Ishikawa (cell line): Measurements from ENCODE around the gene CHRNB4.

ENCODE experiments used
- CREB1 ChIP-seq: IDR thresholded peaks from 2 replicates; pipeline ENCODE4 v1.6.1; 2012; ENCODE audit warnings: low read depth
- EGR1 ChIP-seq: IDR thresholded peaks from 2 replicates; pipeline ENCODE4 v1.6.1; 2012
- FOXM1 ChIP-seq: IDR thresholded peaks from 2 replicates; pipeline ENCODE4 v1.6.1; 2012; ENCODE audit warnings: low read depth, borderline replicate concordance
- MAX ChIP-seq: IDR thresholded peaks from 2 replicates; pipeline ENCODE4 v1.6.1; 2012
- NFIC ChIP-seq: IDR thresholded peaks from 2 replicates; pipeline ENCODE4 v1.6.1; 2012
- RAD21 ChIP-seq: IDR thresholded peaks from 2 replicates; pipeline ENCODE4 v1.6.1; 2012; ENCODE audit warnings: low read depth
- REST ChIP-seq: IDR thresholded peaks from 2 replicates; pipeline ENCODE4 v1.6.1; 2012; ENCODE audit warnings: low read depth, mild to moderate bottlenecking
- TEAD4 ChIP-seq: IDR thresholded peaks from 2 replicates; pipeline ENCODE4 v1.6.1; 2012
- USF1 ChIP-seq: IDR thresholded peaks from 2 replicates; pipeline ENCODE4 v1.6.1; 2012
- YY1 ChIP-seq: IDR thresholded peaks from 2 replicates; pipeline ENCODE4 v1.6.1; 2012; ENCODE audit warnings: low read depth

- no peak for TF ChIP-seq TEAD4
- no peak for TF ChIP-seq YY1
- TF ChIP-seq REST = no peak
- no peak for TF ChIP-seq FOXM1
- no peak for TF ChIP-seq MAX
- TF ChIP-seq EGR1 = no peak
- no peak for TF ChIP-seq NFIC
- no peak for TF ChIP-seq RAD21
- no peak for TF ChIP-seq CREB1
- no peak for TF ChIP-seq USF1
Measured at GRCh38 chr15:78679089-78679511, 38.1 kb upstream of the CHRNB4 start.
